GM18868 (cell line): ENCODE measurements around the gene CACNB4.
"Not testable (repeated sequence)": the region's sequence is repeated elsewhere in the genome, so short reads cannot be mapped to it uniquely, and the experiment has no call there.

ENCODE experiments used
- ATAC-seq: cut with Tn5 transposase; IDR thresholded peaks from one replicate; pipeline ENCODE4 v1.9.1; 2021; ENCODE audit warnings: mild to moderate bottlenecking, moderate library complexity; ENCODE audit not compliant: unreplicated experiment

Gene CACNB4

DNA sequence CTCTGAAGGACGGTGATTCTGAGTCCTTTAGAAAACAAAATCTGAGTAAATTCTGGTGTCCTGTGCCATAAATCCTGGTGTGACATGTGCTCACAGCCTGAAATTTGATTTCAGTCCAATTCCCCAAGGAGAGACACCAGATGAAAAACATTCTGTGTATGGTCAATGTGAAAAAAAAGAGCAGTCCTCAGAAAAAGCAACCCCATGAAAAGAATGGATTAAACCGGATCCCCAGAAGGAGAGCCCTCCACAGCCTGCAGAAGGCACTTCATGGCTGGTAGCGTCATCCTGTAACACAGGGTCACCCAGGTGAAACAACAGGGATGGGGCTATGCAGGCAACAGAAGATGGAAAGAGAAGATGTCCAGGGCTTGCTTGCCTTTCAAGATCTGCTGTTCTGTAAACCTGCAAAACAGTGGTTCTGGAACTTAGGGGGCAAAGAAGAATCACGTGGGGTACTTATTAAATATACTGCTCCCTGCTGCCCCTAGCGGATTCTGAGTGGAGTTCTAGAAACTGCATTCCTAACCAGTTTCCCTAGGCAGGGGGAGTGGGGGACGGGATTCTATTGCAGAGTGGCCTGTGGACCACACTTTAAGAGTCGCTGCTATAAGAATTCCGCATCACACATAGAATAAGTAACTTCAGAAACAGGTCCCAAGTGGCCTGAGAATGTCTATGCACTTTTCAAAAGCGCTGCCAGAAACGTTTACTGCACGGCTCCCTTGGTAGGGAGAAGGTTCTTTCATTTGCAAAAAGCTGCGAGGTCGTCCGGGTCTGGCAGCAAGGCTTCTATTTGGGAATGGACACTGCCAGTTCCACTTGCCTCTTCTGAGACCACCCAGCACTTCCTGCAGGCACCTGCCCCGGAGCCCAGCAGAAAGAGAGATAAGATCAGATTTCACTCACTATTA is 151.7 kb downstream of the CACNB4 start:
- peak; percentile 56 for ATAC-seq

DNA sequence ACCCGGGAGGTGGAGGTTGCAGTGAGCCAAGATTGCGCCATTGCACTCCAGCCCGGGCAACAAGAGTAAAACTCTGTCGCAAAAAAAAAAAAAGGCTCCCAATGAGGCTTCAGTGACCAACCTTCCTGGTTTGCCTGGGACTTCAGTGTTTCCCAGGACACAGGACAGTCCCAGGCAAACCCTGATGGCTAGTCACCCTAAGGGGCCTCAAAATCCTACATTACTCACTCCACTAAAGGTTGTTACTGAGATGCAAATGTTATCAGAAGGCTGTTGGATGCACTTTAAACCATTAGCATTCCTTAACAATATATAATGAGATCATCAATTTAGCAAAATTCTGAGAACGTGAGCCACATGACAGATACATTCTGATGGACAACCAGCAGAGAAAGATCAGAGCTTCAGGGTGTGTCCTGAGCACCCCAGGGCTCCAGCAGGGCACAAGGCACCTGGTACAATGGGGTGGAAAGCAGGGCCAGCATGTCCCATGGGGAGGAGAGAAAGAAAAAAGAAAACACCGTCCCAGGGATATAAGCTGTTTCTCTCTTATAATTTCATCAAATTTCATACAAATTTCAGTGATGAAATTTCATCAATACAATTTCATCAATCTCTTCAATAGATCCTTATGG is 152.5 kb downstream of the CACNB4 start:
- no peak for ATAC-seq

- ATAC-seq, result no peak
Observed at GRCh38 chr2:151945602-151946001, 153.2 kb downstream of the CACNB4 start.

DNA sequence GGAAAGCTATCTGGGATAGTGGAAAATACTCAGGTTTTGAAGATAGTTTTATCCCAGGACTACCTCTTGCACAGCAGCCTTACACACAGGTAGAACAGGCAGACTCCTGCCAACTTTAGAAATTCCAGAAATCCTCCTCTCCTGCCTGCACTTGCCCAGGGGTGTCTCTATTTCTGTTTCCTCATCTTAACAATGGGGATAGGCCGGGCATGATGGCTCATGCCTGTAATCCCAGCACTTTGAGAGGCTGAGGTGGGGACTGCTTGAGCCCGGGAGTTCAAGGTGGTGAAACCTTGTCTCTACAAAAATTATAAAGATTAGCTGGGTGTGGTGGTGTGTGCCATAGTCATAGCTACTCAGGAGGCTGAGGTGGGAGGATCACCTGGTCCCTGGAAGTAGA is 153.7 kb downstream of the CACNB4 start:
- no peak for ATAC-seq

DNA sequence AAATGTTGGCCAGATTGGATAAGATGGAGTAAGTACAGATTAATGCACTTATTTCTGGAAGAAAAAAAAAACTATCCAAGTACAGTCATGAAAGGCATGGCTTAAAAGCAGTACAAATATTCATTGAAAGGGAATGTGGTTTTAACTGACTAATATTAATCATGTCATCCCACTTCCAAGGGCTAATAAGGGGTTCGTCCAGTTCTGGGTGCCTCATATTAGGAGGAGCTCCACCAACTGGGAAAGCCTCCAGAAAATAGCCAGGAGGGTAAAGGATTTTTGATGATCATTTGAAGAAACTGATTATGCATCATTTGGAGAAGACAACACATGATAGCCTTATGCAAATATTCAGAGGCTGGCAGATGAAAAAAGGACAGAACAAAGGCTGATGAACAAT is 155.4 kb downstream of the CACNB4 start:
- no peak for ATAC-seq

- ATAC-seq, result not testable (repeated sequence)
Observed at GRCh38 chr2:151942540-151943205, 156.2 kb downstream of the CACNB4 start.

- ATAC-seq, result no peak
Observed at GRCh38 chr2:151937966-151938365, 160.9 kb downstream of the CACNB4 start.

DNA sequence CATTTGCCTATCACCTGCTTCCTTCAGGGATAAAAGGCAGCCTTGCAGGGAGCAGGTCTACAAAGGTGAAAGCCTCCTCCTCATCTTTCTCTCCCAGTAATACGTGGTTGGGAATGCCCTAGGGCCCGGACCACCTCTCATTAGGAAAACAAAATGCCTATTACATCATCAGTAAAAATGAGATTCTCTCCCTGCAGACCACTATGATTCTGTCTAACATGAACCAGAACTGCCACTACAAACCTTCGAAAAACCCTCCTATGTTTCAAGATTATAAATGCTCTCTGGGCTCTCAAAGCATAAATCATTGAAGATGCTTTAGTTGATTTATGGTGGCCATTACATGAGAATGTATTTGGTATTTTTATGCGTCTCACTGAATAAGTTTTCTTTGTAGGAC is 162.2 kb downstream of the CACNB4 start:
- ATAC-seq, result no peak

DNA sequence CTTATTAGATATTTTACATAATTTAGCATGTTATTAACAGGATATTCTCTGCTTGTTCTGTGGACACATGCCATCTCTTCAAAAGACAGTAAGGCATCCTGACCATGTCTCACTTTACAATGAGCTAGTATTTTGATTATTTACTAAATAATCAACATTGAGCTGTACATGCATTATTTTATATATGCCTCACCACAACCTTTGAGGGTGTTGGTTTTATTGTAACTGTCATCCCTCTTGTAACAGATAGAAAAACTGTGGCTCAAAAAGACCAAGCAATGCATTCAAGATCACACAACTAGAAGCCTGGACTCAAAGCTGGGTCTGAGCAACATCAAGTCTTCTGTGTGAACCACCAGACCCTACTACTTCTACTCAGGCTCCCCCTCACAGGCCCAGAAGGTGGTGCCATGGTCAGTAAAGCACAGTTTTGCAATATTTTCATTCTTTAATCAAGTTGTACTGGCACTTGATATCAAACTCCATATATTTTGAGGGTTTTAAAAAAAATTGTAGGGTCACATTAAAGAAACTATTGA is 165.5 kb downstream of the CACNB4 start:
- no peak for ATAC-seq

GRCh38 chr2:151931756-151932155 is 167.1 kb downstream of the CACNB4 start:
- no peak for ATAC-seq

DNA sequence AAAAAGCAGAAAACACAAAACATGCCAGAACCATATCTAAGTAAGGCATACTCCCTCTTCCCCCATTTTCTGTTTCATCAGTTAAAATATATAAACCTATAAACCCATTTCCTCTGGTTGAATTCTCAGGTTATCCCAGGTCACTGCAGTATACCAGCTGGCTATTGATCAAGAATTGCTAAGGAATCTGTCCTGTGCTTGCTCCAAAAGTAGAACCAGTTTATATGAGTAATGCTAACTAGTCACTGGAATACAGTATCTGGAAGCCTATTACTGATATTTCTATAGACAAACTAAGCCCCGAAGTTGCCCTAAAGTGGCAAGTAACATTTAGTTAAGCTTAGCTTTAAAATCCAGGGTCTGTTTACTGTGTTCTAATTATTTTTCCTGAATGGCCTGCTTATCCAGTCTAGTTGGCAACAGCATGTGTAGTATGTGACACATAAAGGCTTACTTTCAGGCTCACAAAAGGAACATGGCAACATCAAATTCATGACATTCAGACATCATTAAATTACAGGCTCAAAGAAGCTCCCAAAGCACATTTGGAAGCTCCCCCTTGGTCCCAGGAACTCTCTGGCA is 167.7 kb downstream of the CACNB4 start:
- no peak for ATAC-seq

- ATAC-seq, result no peak
Observed at GRCh38 chr2:151930042-151930441, 168.8 kb downstream of the CACNB4 start.

DNA sequence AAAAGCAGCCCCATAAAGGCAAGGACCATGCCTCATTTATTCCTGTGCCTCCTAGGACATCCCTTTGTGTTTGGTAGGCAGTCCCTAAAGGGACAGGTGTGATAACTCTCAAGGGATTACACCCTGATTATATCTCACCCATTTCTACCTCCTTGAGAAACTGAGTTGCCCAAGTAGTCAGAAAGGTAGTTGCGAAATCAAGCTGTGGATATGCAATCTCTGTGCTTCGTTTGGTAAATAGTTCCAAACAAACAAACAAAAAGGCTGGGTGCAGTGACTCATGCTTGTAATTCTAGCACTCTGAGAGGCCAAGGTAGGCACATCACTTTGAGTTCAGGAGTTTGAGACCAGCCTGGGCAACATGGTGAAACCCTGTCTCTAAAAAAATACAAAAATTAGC is 170.5 kb downstream of the CACNB4 start:
- ATAC-seq, result no peak

DNA sequence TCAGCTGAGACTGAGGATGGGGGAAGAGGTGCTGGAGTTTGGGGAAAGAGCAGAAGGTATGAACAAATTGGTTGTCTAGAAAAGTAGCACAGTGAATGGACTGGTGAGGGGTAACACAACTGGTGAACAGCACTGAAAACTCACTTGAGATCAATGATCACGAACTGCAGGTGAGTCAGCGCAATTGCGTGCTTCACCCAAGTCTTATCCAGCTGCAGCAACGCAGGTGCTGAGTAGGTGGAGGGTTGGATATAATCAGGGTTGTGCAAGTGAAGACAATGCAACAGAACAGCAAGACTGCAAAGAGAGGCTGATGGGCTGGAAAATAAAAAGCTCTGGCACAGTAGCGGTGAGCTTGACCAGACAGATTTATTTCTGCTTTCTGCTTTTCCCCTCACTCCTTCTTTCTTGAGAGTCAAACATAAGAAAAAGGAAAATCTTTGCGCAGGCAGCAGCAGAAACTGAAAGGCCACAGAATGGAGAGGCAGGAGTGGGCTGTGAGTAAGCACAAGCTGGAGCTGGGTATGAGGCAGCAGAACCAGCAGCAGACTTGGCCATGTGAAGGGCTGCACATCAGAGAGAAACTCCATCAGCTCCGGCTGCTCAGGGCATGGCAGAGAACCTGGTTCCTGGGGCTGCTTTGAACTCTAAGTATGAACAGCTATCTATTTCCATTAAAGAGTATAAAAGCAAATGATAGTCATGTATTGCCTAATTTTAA is 171.2 kb downstream of the CACNB4 start:
- no peak for ATAC-seq

DNA sequence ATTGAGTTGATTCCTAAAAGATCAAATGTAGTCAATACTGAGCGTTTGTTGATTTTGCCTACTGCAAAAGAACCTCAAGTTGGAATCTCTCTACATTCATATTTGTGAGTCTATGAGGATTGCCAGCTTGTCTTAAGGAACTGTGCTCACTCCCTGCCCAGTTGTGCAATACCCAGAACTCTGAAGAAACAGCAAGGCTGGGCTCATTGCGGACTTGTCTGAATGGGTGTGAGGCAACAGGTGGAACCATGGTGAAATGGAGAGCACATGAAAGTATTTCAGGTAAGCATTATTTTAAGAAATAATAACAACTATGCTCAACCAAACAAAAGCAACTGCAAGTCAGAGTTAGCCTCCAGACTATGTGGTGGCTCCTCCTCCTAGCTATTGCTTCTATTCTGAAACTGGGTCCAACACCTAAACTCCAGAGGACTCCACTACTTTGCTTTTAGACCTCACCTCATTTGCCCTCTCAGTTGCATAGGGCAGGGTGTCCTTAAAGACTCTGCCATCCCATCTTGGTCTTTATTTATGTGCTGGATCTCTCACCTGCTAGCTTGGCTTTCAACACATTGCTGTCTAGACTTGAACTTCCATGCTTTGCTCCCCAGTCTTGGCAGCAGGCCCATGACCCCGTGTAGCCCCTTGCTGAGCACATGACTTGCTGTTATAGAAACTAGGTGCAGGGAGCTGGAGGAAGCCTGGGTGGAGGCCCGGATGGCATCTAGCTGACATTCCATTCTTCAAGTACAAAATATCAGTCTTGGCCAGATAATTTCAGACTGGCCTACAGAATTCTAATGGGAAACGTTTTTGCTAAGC is 175.8 kb downstream of the CACNB4 start:
- no peak for ATAC-seq

DNA sequence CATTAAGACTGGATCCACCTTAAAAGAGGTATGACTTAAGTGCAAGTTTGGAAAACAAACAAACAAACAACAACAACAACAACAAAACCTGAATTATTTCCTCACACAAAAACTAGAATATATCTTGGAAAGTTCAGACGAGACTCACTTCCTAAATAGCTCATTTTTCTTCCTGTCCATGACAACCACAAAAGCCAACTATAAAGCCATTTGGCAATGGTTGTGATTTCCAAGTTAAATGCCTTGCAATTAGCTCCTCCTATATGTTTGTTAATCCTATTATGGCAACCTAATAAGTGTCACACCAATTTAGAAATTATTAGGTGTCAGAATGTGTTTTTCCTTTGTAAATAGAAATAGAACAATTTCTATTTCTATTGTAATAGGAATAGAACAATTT is 179.1 kb downstream of the CACNB4 start:
- ATAC-seq, result no peak

- ATAC-seq, result peak; percentile 63
Observed at GRCh38 chr2:151918308-151918707, 180.5 kb downstream of the CACNB4 start.

DNA sequence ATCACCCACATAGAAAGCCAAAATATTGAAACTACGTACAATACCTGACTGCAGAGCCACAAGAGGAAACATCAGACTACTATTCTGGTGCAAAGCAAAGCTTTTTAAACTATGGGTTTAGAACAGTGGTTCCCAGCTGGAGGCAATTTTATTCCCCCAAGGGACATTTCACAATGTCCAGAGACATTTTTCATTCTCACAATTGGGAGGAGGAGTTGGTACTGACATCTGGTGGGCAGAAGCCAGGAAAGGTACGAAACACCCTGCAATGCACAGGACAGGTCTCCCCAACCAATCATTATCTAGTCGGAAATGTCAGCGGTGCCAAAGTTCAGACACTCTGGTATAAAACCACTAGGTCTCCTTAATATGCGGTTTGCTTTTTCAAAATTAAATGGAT is 182.2 kb downstream of the CACNB4 start:
- no peak for ATAC-seq

- not testable (repeated sequence) for ATAC-seq
Observed at GRCh38 chr2:151915629-151916025, 183.2 kb downstream of the CACNB4 start.
